ENCODE data around the gene TENM4. TPM values are rescaled to one million over a fixed set of nuclear protein-coding genes. Genes with fewer than 3 reads are reported as not detected.

The TENM4 gene
- total and polyA plus RNA-seq, 2 of the 13 experiments (the other 11 are each of a cell fraction or from before 2014, with no cell fraction given), result not detected

DNA sequence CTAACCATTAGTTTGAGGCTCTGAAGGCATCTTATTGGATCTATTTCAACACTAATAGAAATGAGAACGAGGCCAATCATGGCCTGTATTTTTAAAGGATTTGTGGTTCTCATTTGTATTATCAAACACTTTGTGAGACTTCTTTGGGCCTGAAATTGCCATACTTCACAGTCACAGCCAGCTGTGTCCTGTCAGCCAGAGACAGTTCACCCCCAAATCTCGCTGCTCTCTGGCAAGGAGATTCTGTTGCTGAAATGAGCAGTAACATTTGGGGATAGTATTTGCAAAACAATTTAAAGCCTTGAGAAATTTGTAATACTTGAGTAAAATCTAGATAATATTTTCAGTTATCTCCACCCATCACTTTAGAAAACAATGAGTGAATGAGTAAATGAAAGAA is 26.9 kb upstream of the TENM4 start:
- DNase-seq (ENCODE audit: low spot score), result no peak
- Histone ChIP-seq H3K4me3 (replicated peaks in 1 of 3; ENCODE audit: insufficient read depth in 1 of 3, low read depth in 2 of 3, low read length in 3 of 3) (no peak overlapping the region), H3K9ac (ENCODE audit: insufficient read depth, low read depth, low read length) (no peak overlapping the region), H2AFZ (ENCODE audit: low read length) (no peak overlapping the region), H3K79me2 (ENCODE audit: insufficient read depth, low read length) (no peaks in the 10 kb centered on the region), H4K20me1 (ENCODE audit: insufficient read depth, low read length) (no peaks in the 10 kb centered on the region), H3K9me3 (ENCODE audit: low read length) (no peaks in the 10 kb centered on the region), H3K27ac (ENCODE audit: extremely low read length, insufficient read depth, low read length) (no peak overlapping the region), H3K36me3 (replicated peaks in 1 of 2; ENCODE audit: control insufficient read depth in 1 of 2, insufficient read depth in 2 of 2, low read length in 2 of 2) (no peaks in the 10 kb centered on the region), H3K4me2 (ENCODE audit: low read depth, low read length) (no peak overlapping the region), H3K4me1 (ENCODE audit: insufficient read depth, low read length) (no peaks in the 10 kb centered on the region), H3K27me3 (ENCODE audit: control insufficient read depth in 1 of 2, insufficient read depth in 2 of 2, low read length in 2 of 2) (no peaks in the 10 kb centered on the region)
- 0% methylated on average over 2 of the region's 2 CpGs for WGBS (ENCODE audit: low lambda C conversion rate)
- intact Hi-C loops (cut with micrococcal nuclease; ENCODE audit: unreplicated experiment) (no loop called here), in situ Hi-C loops (cut with HindIII; ENCODE audit: extremely low pct_ligation_motif_present, low pct_unique_long_range_greater_than_20kb) (no loop called here)
- ATAC-seq, result no peak
- BruUV-seq (replicated peaks), result no TSS peak
- ChIA-PET POLR2A (no interaction called here), CTCF (ENCODE audit: low intra/inter-chr PET ratio, low total read pairs) (no interaction called here)
- TF ChIP-seq SUZ12 (IDR thresholded peaks at IDR 0.05; ENCODE audit: low read depth, low read length) (no peak), MTF2 (CRISPR knock-in tag; IDR thresholded peaks at IDR 0.05; ENCODE audit: borderline replicate concordance) (no peak), DPF2 (CRISPR knock-in tag; IDR thresholded peaks at IDR 0.05; ENCODE audit: borderline replicate concordance, low read depth) (no peak), MEIS1 (CRISPR knock-in tag; IDR thresholded peaks at IDR 0.05; ENCODE audit: borderline replicate concordance) (no peak)
- TF ChIP-seq, protein P1, sequence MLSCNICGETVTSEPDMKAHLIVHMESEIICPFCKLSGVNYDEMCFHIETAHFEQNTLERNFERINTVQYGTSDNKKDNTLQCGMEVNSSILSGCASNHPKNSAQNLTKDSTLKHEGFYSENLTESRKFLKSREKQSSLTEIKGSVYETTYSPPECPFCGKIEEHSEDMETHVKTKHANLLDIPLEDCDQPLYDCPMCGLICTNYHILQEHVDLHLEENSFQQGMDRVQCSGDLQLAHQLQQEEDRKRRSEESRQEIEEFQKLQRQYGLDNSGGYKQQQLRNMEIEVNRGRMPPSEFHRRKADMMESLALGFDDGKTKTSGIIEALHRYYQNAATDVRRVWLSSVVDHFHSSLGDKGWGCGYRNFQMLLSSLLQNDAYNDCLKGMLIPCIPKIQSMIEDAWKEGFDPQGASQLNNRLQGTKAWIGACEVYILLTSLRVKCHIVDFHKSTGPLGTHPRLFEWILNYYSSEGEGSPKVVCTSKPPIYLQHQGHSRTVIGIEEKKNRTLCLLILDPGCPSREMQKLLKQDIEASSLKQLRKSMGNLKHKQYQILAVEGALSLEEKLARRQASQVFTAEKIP (CRISPR knock-in tag; IDR thresholded peaks at IDR 0.05; ENCODE audit: borderline replicate concordance), result no peak
- no peak for FAIRE-seq

- Histone ChIP-seq H3K79me2 (ENCODE audit: insufficient read depth, low read length) (no peaks in the 10 kb centered on the region), H3K4me3 (replicated peaks in 1 of 3; ENCODE audit: insufficient read depth in 1 of 3, low read depth in 2 of 3, low read length in 3 of 3) (no peak overlapping the region), H3K4me1 (ENCODE audit: insufficient read depth, low read length) (no peaks in the 10 kb centered on the region), H3K27ac (ENCODE audit: extremely low read length, insufficient read depth, low read length) (no peak overlapping the region), H4K20me1 (ENCODE audit: insufficient read depth, low read length) (no peaks in the 10 kb centered on the region), H3K36me3 (replicated peaks in 1 of 2; ENCODE audit: control insufficient read depth in 1 of 2, insufficient read depth in 2 of 2, low read length in 2 of 2) (no peaks in the 10 kb centered on the region), H2AFZ (ENCODE audit: low read length) (no peak overlapping the region), H3K9me3 (ENCODE audit: low read length) (no peaks in the 10 kb centered on the region), H3K4me2 (ENCODE audit: low read depth, low read length) (no peak overlapping the region), H3K9ac (ENCODE audit: insufficient read depth, low read depth, low read length) (no peak overlapping the region), H3K27me3 (ENCODE audit: control insufficient read depth in 1 of 2, insufficient read depth in 2 of 2, low read length in 2 of 2) (no peaks in the 10 kb centered on the region)
- ATAC-seq (no peak), FAIRE-seq (no peak), DNase-seq (ENCODE audit: low spot score) (no peak)
- in situ Hi-C loops (cut with HindIII; ENCODE audit: extremely low pct_ligation_motif_present, low pct_unique_long_range_greater_than_20kb), result no loop called here
- WGBS (ENCODE audit: low lambda C conversion rate), result 0% methylated on average over 2 of the region's 2 CpGs
- no TSS peak for BruUV-seq (replicated peaks)
- intact Hi-C loops (cut with micrococcal nuclease; ENCODE audit: unreplicated experiment), result no loop called here
- ChIA-PET POLR2A (no interaction called here), CTCF (ENCODE audit: low intra/inter-chr PET ratio, low total read pairs) (no interaction called here)
- no peak for TF ChIP-seq ZNF354B (CRISPR knock-in tag; IDR thresholded peaks at IDR 0.05)
- TF ChIP-seq, protein P2, sequence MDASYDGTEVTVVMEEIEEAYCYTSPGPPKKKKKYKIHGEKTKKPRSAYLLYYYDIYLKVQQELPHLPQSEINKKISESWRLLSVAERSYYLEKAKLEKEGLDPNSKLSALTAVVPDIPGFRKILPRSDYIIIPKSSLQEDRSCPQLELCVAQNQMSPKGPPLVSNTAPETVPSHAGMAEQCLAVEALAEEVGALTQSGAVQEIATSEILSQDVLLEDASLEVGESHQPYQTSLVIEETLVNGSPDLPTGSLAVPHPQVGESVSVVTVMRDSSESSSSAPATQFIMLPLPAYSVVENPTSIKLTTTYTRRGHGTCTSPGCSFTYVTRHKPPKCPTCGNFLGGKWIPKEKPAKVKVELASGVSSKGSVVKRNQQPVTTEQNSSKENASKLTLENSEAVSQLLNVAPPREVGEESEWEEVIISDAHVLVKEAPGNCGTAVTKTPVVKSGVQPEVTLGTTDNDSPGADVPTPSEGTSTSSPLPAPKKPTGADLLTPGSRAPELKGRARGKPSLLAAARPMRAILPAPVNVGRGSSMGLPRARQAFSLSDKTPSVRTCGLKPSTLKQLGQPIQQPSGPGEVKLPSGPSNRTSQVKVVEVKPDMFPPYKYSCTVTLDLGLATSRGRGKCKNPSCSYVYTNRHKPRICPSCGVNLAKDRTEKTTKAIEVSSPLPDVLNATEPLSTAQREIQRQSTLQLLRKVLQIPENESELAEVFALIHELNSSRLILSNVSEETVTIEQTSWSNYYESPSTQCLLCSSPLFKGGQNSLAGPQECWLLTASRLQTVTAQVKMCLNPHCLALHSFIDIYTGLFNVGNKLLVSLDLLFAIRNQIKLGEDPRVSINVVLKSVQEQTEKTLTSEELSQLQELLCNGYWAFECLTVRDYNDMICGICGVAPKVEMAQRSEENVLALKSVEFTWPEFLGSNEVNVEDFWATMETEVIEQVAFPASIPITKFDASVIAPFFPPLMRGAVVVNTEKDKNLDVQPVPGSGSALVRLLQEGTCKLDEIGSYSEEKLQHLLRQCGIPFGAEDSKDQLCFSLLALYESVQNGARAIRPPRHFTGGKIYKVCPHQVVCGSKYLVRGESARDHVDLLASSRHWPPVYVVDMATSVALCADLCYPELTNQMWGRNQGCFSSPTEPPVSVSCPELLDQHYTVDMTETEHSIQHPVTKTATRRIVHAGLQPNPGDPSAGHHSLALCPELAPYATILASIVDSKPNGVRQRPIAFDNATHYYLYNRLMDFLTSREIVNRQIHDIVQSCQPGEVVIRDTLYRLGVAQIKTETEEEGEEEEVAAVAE (CRISPR knock-in tag; IDR thresholded peaks at IDR 0.05; ENCODE audit: borderline replicate concordance), result no peak
- TF ChIP-seq ZNF17 (CRISPR knock-in tag; IDR thresholded peaks at IDR 0.05), result no peak
- TF ChIP-seq RCOR2 (CRISPR knock-in tag; IDR thresholded peaks at IDR 0.05), result no peak
- no peak for TF ChIP-seq MXI1 (IDR thresholded peaks at IDR 0.05; ENCODE audit: borderline replicate concordance, low read depth, low read length)
- TF ChIP-seq PITX1 (CRISPR knock-in tag; IDR thresholded peaks at IDR 0.05), result no peak
Observed at GRCh38 chr11:79466411-79466810, 25.6 kb upstream of the TENM4 start.

Measured in HepG2 (cell line).